AG04450 (cell line): ENCODE data around the gene COL12A1. TPM values are rescaled to one million over a fixed set of nuclear protein-coding genes. Genes with fewer than 3 reads are reported as not detected.

ENCODE experiments used
- CTCF ChIA-PET: fragments of 300-600, 350-600 bp; formaldehyde crosslinking; extraction: SDS; loops from one replicate; lab custom pipeline; 2022; ENCODE audit warnings: antibody characterized with exemption, inconsistent platforms; lab: Charles Lee
- POLR2A ChIA-PET: fragments of 350-600 bp; formaldehyde crosslinking; extraction: SDS; loops from one replicate; lab custom pipeline; 2021; ENCODE audit warnings: antibody characterized with exemption, inconsistent platforms; lab: Yijun Ruan, JAX
- DNase-seq: peaks from one replicate; pipeline ENCODE4 v3.0.0-alpha.2; 2011; ENCODE audit warnings: low read depth, low spot score
- H3K27ac ChIP-seq: one replicate; pipeline ENCODE4 v1.5.1; 2012; ENCODE audit warnings: low read depth, low read length, control low read depth
- H3K27me3 ChIP-seq: one replicate; pipeline ENCODE4 v1.6.0; 2012; ENCODE audit warnings: low read length; ENCODE audit not compliant: control insufficient read depth, insufficient read depth
- H3K4me3 ChIP-seq: 2 replicates; pipeline ENCODE4 v1.5.1; 2011; ENCODE audit warnings: mild to moderate bottlenecking, low read depth, low read length, control low read depth
- H3K9me3 ChIP-seq: 2 replicates; pipeline ENCODE4 v1.5.1; 2012; ENCODE audit warnings: low read length; ENCODE audit not compliant: control insufficient read depth, insufficient read depth
- polyA plus RNA-seq: library from polyadenylated mRNA; depleted of rRNA; stranded (reverse); fragments of >200 nt; gene quantifications from 2 replicates; pipeline ENCODE4 v1.2.3, GENCODE V29; 2011
- TF ChIP-seq, protein P1 (sequence below): IDR thresholded peaks from 2 replicates; pipeline ENCODE4 v1.5.1; 2011; ENCODE audit warnings: low read depth, low read length, control low read depth, inconsistent platforms

COL12A1 gene
- polyA plus RNA-seq, 1 experiment: 1,109 TPM

DNA sequence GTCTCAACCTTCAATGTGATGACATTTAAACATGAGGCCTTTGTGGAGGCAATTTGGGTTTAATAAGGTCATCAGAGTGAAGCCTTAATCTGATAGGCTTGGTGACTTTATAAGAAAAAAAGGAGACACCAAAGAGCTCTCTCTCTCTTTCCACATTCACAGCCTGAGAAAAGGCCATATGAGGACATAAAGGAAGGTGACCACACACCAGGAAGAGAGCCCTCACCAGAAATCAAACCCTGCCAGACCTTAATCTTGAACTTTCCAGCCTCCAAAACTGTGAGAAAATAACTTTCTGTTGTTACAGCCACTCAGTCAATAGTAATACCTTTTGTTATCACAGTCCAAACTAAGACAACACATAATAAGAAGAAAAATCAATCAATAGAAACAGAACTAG is 47.7 kb downstream of the COL12A1 start:
- DNase-seq: no peak
- Histone ChIP-seq H3K27ac (no peak overlapping the region), H3K27me3 (no peaks in the 10 kb centered on the region), H3K4me3 (no peak overlapping the region), H3K9me3 (no peaks in the 10 kb centered on the region)
- TF ChIP-seq, protein P1, sequence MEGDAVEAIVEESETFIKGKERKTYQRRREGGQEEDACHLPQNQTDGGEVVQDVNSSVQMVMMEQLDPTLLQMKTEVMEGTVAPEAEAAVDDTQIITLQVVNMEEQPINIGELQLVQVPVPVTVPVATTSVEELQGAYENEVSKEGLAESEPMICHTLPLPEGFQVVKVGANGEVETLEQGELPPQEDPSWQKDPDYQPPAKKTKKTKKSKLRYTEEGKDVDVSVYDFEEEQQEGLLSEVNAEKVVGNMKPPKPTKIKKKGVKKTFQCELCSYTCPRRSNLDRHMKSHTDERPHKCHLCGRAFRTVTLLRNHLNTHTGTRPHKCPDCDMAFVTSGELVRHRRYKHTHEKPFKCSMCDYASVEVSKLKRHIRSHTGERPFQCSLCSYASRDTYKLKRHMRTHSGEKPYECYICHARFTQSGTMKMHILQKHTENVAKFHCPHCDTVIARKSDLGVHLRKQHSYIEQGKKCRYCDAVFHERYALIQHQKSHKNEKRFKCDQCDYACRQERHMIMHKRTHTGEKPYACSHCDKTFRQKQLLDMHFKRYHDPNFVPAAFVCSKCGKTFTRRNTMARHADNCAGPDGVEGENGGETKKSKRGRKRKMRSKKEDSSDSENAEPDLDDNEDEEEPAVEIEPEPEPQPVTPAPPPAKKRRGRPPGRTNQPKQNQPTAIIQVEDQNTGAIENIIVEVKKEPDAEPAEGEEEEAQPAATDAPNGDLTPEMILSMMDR: no peak
- ChIA-PET POLR2A (no interaction called here), CTCF (interaction anchor here (0.5 to 1.5 kb wide), 2 partner anchors 53 to 1188 kb away, joined by 3 read pairs; no protein-coding TSS in a partner anchor)

DNA sequence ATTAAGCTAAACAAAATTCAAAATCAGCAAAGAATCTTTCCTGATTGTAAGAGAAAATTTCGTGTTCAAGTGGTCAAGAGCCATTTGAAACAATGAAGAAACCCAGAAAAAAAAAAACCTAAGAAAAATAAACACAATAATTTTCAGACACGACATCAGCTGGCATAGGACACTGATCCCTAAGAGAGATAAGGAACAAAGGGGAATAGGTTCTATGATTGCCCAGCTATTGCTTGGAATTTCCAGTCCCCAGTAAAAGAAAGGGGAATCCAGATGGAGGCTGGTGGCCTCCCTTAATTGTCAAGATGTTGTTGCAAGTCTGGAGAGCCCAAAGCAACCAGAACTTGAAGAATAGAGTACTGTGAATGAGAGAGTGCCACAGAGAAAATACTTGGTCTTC is 48.5 kb downstream of the COL12A1 start:
- no peak overlapping the region for H3K4me3 ChIP-seq
- no peak for DNase-seq
- H3K27me3 ChIP-seq: no peaks in the 10 kb centered on the region
- no peak overlapping the region for H3K27ac ChIP-seq
- TF ChIP-seq, protein P1: no peak
- CTCF ChIA-PET: interaction anchor here (0.7 to 1.5 kb wide), 2 partner anchors 31 to 54 kb away, joined by 3 read pairs; no protein-coding TSS in a partner anchor
- POLR2A ChIA-PET: no interaction called here
- no peaks in the 10 kb centered on the region for H3K9me3 ChIP-seq

DNA sequence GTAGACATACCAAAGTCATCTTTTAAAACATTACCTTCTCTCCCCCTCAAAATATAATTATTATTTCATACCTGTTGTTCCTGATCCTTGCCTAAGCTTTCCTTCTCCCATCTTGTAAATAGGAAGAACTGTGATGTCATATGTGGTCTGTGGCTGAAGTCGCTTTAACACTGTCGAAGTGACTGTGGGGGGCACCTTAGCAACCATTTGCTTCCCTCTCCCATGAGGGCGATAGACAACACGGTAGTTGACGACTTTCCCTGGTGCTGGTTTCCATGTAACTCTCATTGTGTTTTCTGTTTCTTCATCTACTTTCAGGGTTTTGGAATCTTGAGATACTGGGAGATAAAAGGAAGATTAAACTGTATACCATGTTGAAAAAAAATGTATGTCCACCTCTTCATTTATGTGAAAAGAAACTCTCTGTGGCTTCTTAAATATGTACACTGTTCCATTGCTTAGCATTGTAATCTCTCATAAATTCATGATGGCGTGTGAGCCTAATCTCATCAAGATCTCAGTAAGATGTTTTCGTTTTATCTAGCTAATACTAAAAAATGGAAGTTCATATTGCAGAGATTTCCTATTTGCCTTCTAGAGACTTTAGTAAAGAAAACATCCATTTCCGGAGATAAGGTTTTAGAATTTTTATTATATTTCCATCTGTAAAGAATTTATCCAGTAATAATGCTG is 49.5 kb downstream of the COL12A1 start:
- Histone ChIP-seq H3K4me3 (no peak overlapping the region), H3K9me3 (no peaks in the 10 kb centered on the region), H3K27ac (no peak overlapping the region), H3K27me3 (no peaks in the 10 kb centered on the region)
- POLR2A ChIA-PET: no interaction called here
- DNase-seq: no peak
- CTCF ChIA-PET: interaction anchor here (0.7 to 1.5 kb wide), 2 partner anchors 30 to 55 kb away, joined by 3 read pairs; no protein-coding TSS in a partner anchor
- TF ChIP-seq, protein P1: no peak

DNA sequence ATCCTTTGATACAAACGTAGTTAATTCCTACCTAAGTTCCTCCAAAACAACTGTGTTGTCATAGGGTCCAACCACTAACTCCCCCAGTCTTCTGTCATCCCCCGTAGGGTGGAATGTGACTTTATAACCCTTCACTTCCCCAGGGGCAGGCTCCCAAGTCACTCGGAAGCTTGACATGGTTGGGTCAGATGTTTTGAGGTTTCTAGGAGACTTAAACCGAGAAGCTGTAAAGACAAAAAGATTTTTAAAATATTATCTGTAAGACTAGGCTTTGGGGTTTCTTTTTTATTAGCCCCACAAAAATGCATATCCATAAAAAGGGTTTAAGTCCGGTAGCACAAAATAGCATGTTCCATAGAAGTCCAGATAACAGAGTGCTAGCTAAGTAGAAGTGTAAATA is 50.2 kb downstream of the COL12A1 start:
- ChIA-PET CTCF (no interaction called here), POLR2A (no interaction called here)
- Histone ChIP-seq H3K4me3 (no peak overlapping the region), H3K27ac (no peak overlapping the region), H3K9me3 (no peaks in the 10 kb centered on the region), H3K27me3 (no peaks in the 10 kb centered on the region)
- TF ChIP-seq, protein P1: no peak
- no peak for DNase-seq

DNA sequence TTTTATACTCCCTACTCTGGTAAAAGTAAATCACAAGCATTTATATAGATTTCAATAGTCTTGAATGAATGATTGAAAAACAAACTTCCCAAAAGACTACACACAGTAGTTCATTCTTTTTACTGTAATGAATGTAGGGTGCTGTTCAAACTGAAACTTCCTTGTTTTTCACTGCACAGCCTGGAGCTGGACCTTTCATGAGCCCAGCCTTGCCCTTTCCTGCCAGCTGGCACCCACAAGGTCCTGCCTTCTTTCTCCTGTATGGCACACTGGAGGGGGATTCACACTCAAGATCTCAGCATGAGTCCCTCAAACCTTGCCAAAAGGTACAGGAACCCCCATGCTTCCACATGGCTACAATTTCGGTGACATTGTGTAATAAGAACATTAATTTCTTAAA is 50.9 kb downstream of the COL12A1 start:
- CTCF ChIA-PET: interaction anchor here (0.9 to 1.7 kb wide), 2 partner anchors 40 to 53 kb away, joined by 3 to 6 read pairs; no protein-coding TSS in a partner anchor

More for the DNA sequence above, 50.9 kb downstream of the COL12A1 start:
- Histone ChIP-seq H3K27me3 (no peaks in the 10 kb centered on the region), H3K9me3 (no peaks in the 10 kb centered on the region), H3K4me3 (no peak overlapping the region), H3K27ac (no peak overlapping the region)
- no peak for DNase-seq
- POLR2A ChIA-PET: no interaction called here
- TF ChIP-seq, protein P1: no peak
